GM18507 (cell line): ENCODE results near the gene DLG1.

Experiments
- DNase-seq: peaks from one replicate; pipeline ENCODE4 v3.0.0; 2011; ENCODE audit warnings: low read depth; ENCODE audit not compliant: insufficient read length; ENCODE audit errors: extremely low spot score
- FAIRE-seq: peaks from 2 replicates; lab custom pipeline; 2011; peaks lifted over from hg19 to GRCh38; lab: Jason Lieb, UNC

Gene DLG1

DNA sequence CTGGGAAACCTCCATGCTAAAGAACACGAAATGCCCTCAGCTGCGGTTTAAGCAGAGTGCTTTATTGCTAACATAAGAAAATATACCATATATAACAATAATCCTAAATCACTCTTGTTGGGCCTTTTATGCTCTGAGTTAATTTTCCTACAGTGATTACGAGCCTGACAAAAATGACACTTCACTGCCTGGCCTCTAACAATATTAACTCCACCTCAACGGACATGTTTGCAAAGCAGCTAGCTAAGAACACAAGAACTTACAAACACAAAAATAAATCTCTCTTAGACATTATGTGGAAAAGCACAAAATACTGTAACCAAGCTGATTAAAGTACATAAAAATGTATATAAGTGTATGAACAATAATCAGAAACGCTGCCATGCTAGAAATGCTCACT lies 40.7 kb downstream of the DLG1 start:
- DNase-seq: no peak
- no peak for FAIRE-seq

DNA sequence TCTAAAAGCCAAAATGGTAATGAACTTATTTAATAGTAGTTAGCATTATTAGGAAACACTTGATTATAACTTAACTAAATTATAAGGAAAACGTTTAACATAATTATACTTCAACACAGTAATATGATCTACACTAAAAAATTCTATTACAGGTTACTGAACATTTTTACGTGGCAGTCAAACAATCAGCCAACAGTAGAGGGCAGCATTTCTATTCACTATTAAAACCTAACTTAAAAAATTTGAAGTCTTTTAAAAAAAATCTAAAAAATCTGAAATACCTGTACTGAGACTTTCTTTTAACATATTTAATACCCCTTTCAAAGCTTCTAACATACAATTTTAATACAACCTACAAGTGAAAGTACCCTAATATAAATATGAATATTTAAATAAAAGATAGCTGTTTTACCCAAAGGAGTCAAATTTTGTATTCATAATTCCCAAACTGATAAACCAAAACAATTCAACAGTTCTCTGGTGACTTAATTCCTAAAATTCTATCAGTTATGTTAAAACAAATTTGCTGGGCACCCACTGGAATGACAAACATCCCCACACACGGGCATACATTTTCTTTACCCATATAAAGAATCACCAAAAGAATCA lies 41.5 kb downstream of the DLG1 start:
- FAIRE-seq: peak; percentile 5
- no peak for DNase-seq

DNA sequence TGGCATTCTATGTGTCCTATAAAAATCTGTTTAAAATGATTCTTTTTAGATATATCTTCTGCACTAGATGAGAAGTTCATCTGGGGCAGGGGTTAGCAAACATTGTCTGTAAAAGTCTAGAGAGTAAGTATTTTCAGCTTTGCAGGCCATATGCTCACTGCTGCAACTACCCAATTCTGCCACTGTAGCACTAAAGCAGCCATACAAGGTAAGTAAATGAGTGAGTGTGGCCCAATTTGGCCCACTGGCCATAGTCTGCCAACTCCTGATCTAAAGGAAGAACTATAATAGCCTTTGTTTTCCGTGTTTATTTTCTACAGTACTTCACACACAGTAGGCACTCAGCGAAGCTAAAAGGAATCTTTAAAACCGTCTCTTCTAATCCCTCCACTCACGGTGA lies 42.3 kb downstream of the DLG1 start:
- FAIRE-seq: no peak
- no peak for DNase-seq

DNA sequence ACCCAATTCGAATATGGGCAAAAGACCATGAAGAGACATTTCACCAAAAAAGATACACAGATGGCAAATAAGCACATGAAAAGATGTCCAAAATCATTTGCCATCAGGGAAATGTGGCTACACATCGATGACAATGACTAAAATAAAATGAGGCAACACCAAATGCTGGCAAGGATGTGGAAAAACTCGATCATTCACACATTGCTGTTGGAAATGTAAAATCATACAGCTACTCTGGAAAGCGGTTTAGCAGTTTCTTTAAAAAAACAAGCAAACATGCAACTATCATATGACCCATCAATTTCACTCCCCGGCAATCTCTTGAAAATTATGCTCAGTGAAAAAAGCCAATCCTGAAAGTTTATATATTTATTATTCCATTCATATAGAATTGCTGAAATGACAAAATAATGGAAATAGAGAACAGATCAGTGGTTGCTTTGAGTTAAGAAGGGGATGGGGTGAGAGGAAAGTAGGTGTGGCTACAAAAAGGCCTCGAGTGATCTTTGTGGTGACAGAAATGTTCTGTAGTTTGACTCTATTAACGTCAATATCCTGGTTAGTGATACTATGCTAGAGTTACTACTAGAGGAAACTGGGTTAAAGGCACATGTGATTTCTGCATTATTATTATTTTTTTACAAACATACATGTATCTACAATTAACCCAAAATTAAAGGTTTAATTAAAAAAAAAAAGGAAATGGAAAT lies 45.0 kb downstream of the DLG1 start:
- DNase-seq (no peak), FAIRE-seq (no peak)

DNA sequence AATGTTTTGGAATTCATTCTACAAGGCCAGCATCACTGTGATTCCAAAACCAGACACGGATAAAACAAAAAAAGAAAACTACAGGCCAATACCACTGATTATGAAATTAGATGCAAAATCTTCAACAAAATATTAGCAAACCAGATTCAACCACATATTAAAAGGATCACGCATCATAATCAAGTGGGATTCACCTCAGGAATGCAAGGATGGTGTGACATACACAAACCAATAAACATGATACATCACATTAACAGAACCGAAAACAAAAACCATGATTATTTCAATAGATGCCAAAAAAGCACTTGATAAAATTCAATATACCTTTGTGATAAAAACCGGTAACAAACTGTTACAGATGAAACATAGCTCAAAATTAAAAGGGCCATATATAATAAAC lies 48.9 kb downstream of the DLG1 start:
- FAIRE-seq (no peak), DNase-seq (no peak)

DNA sequence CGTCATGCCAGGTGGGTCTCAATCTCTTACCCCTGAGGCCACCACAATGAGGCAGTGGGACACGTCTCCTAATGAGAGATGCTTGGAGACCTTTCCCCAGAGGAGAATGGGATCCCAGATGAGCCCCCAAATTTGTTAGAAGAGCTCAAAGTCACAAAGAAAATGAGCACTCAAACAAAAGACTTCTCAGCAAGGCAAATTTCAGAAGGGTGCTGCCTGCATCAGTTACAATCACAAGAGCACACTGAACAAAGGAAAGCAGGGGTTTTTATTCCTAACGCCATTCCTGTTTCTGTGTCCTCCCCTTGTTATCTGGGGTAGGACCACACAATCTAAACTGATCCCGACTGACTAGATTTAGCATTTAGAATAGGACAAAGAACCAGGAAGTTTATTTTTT lies 50.1 kb downstream of the DLG1 start:
- FAIRE-seq: no peak

DNA sequence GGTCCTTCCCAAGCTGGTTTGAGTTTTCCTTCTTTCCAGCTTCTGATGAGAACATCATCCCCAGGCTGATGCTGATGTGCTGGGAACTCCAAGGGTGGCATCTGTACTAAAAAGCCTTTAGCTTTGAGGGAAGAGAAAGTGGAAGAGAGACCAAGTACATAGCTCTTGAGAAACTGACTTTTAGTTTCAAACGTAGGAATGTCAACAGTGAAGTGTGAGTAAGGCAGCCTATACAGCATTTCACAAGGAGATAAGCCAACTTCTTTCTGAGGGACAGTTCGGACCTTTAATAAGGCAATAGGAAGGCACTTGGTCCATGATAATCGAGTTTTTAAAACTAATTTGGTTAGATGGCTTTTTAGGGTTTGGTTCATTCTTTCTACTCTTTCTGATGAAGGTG lies 53.7 kb downstream of the DLG1 start:
- FAIRE-seq (no peak), DNase-seq (no peak)

More for the DNA sequence above, 50.1 kb downstream of the DLG1 start:
- no peak for DNase-seq

DNA sequence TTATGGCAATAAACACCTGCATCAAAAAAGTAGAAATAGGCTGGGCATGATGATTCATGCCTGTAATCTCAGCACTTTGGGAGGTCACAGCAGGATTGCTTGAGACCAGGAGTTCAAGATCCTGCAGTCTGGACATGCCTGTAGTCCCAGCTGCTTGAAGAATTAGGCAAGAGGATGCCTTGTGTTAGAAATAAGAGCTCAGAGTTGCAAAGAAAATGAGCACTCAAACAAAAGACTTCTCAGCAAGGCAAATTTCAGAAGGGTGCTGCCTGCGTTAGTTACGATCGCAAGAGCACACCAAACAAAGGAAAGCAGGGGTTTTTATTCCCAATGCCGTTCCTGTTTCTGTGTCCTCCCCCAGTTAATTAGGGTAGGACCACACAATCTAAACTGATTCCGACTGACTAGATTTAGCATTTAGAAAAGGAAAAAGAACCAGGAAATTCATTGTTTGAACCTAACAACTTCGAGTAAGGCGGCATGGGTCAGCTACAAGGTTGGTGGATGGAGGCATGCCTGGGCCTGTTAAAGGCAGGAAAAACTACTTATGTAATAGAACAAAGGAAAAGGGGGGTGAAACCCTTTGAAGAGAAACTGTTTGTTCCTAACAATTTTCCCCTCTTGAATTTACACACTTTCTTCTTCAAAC lies 55.5 kb downstream of the DLG1 start:
- DNase-seq (no peak), FAIRE-seq (no peak)

DNA sequence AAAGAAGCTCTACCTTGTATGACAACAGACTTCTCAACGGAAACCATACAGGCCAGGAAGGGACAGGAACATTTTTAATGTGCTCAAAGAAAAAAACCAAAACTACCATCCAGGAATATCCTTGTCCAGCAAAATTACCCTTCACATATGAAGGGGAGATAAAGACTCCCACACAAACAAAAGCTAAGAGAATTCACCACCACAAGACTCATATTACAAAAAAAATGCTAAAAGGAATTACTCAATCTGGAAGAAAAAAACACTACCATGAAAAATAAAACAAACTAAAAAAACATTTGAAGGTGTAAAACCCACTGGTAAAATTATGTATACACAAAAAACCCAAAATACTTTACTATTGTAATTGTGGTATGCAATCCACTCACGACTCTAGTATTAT lies 57.2 kb downstream of the DLG1 start:
- FAIRE-seq (no peak), DNase-seq (no peak)

DNA sequence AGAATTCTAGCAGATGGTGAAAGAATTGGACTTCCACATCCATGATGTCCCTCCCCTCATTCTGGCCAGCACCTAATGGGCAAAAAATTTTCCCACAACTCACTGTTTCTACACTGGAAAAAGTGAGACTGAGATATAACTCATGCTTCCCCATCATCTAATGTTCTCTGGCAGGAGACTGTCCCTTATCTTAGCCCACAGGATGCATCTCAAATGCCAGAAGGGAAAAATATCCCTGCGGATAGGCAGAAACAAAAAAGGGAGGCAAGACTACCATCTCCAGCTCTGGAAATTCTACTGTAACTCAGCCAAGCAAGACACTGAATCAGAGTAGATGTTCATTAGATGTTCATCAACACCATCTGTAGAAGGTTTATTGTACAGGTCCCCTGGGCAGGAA lies 58.6 kb downstream of the DLG1 start:
- no peak for DNase-seq
- no peak for FAIRE-seq

DNA sequence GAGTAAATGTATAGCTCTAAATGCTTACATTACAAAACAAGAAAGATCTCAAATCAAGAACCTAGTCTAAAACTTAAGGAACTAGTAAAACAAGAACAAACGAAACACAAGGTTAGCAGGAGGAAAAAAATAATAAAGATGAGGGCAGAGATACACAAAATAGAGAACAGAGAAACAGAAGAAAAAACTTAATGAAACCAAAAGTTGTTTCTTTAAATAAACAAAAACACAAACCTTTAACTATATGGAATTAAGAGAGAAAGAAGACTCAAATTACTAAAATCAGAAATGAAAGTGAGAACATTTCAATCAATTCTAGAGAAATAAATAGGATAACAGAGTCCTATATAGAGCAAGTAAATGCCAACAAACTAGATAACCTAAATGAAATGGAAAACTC lies 59.6 kb downstream of the DLG1 start:
- FAIRE-seq: peak; percentile 59
- DNase-seq: no peak

DNA sequence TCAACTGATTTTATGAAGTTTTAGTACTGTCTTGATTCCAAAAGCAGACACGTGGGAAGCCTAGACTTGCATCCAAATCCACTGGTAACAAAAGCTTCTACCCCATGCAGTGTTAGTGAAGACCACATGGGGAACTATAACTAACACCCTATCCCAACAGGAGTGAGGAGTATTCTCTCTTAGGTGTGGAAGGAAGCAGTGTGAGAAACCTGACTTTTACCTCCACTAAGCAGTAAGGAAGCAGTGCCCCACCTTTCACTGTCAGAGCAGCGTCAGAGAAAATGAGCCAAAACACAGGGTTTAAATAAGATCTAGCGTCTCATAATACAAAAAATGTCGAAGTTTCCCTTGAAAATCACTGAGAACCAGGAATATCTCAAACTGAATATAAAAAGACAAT lies 60.5 kb downstream of the DLG1 start:
- no peak for FAIRE-seq
- no peak for DNase-seq

DNA sequence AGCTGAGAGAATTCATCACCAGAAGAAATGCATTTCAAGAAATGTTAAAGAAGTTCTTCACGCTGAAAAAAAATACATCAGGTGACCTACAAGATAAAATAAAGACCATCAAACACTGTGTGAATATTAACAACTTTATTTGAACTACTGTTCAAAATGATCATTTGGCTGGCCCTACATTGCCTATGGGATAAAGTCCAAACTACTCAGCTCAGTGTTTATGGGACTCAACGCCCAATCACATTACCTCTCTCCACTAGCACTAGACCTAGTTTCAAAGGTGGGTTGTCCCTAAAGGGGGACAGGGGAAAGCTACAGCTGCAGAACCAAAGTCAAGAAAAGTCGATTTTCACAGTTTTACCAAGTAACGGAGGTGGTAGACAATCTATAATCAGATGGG lies 62.0 kb downstream of the DLG1 start:
- no peak for DNase-seq
- FAIRE-seq: no peak

DNA sequence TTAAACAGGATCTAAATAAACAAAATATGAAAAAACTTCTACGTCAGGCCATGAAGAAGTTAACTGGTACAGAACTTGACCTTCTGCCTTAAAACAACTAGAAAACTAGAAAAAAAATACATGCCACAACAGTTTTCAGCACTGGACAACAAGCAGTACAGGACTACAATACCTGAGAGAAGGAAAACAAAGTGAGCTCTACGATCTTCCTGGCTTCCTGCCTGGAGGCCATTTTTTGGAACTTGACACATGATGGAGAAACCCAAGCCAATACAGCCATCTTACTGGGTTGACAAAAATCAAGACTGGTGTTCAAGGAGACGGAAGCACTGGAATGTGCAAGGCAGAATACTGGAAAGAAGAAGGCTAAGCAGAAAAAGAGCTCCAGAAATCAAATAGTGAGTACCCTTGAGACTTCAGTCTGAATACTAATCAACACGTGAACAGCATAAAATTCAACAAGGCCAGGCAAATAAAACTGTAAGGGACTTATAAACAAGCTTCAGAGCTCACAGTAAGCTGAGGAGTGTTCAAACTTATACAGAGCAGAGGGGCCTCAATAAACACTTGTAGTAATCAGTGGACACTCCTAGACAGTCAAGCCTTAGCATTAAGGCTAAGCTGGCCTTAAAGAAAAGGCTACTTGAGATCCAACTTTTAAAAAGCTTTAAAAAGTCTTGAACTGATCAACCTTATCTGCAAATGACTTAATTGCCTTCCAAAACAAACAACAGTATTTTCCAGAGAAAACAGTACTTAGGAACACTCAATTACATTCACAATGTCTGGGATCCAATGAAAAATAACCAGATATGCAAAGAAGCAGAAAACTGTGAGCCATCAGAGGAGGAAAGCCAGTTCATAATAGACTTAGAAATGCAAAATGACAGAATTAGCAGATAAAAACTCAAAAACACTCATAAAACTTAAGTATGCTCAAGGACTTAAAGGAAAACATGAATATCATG lies 63.2 kb downstream of the DLG1 start:
- FAIRE-seq (no peak), DNase-seq (no peak)

DNA sequence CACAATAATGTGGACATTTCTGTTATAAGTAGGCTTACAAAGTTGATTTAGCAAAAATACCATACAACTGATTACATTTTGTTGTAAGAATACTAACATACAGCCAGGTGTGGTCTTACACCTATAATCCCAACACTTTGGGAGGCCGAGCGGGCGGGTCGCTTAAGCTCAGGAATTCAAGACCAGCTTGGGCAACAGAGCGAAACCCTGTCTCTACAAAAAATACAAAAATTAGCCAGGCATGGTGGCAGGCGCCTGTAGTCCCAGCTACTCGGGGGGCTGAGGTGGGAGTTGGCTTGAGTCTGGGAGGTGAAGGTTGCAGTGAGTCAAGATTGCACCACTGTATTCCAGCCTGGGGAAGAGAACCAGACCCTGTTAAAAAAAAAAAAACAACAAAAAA lies 67.1 kb downstream of the DLG1 start:
- FAIRE-seq: no peak
- DNase-seq: no peak

DNA sequence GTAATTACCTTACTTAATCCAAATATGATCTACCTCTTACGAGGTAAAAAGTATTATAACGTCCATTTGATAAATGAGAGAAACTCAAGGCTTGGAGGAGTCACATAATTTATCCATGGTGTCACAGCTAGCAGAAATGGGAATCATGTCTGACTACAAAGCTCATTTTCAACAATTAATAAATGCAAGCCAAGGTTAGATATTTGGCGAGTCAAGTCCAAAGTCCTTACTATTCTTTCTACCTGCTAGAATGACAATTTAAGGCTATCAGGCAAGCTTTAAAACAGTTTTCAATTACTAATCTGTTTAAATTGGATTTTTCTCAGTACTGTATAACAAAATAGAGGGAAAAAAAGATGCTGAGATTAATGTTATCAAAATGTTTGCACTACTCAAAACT lies 68.6 kb downstream of the DLG1 start:
- DNase-seq: no peak

DNA sequence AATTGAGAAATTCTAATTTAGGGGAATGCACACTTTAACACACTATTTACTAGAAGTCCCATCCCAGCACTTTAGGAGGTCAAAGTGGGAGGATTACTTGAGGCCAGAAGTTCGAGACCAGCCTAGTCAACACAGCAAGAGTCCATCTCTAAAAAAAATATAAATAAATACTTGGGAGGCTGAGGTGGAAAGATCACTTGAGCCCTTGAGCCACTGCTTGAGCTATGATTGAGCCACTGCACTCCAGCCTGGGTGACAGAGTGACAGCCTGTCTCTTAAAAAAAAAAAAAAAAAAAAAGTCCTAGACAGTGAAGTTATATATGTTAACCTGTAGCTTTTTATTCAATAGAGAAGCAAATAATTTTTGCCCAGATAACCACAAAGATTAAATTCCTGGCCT lies 69.2 kb downstream of the DLG1 start:
- FAIRE-seq: no peak
- no peak for DNase-seq

More for the DNA sequence above, 68.6 kb downstream of the DLG1 start:
- FAIRE-seq: no peak

DNA sequence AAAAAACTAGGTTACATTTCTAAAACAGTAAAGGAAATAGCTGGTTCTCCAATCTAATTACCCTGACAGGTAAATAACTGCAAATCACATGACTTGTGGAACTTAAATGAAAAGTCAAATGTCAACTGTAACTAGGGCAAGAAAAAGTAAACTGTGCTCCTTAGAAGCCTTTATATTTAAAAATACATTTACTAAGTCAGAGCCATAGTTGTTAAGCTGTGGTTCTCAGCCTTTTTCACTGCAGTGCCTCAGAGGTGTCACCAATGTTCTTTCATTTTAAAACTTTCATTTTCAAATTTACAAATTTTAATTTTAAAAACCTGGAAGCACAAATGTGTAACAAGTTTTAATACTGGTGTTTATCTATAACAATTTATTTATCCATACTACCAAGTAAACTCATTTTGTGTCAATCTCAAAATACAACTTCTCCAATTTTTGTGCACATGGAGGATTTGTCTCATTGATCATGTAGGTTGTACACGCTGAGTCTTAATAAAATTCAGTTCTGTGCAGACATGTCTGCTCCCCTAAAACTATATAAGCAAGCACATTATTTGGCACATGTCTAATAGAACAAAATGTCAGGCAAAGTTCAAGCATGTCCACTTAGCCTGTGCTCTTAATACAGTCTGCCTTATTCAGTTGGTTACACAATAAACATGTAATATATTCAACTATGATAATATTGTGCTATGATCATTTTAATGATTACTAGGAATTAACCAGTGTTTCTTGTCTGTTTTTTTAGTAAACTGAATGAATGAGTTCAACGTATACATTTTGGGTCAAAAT lies 70.4 kb downstream of the DLG1 start:
- FAIRE-seq: no peak

DNA sequence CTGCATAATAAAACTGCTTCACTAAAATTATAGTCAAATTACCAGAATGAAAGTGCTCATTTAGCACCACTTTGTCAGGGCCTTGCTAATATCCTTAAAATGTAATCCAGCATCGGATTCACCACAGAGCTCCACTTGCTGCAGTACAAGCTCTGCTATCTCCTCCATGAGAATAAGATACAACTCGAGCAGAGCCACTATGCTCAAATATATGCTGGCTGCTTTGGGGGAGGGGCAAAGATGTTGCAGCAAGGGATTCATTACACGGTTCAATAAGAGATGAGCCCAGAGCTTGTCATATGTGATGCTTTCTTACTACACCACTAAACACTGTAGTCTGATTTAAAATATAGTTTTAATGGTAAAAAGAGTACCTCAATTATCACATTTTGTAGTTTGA lies 72.2 kb downstream of the DLG1 start:
- DNase-seq: no peak
- FAIRE-seq: no peak

More for the DNA sequence above, 70.4 kb downstream of the DLG1 start:
- no peak for DNase-seq
